ENCODE results near the gene TNFRSF14.

The TNFRSF14 gene

DNA sequence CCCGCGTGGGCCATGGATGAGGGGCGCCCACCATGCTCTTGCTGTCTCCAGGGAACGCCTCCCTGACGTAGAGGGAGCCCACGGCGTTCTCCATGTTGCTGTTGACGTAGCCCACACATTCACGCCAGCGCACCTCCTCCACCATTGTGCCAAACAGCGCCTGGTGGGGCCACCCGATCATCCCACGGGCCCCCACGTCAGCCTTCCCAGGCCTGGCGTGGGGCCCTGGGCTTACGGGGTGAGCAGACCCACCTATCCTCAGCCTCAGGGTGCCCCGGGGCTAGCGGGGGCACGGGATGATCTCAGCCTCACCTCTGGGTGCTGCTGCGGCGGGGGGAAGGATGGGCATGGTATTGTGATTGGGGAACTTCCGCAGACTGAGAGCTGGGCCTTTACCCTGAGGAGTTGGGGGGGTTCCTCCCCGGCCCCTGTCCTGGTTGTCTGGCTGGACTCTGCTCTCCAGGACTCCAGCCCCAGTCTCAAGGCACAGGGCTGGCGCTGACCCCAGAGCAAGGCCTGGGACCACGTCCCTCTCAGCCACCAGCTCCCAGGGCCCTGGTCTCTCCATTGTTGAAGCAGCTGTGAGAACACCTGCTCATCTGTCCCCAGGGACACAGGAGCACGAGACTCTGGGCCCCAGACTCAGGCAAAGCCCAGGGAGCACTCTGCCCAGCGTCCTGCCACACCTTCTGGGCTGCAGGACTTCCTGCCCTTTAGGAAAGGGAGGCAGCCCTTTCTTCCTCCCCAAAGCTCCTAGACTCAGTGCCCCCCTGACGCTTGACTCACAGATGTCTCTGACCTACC, 40.6 kb downstream of the TNFRSF14 start:
- Histone ChIP-seq H3K4me3 (ENCODE audit: low read length) (no peak overlapping the region), H3K36me3 (ENCODE audit: control insufficient read depth, low read length) (no peaks in the 10 kb centered on the region), H3F3A (ENCODE audit: control insufficient read depth, insufficient read depth) (no peaks in the 10 kb centered on the region), H3K4me2 (ENCODE audit: low read length) (no peak overlapping the region), H3K9me2 (replicated peaks; ENCODE audit: control insufficient read depth, low read length) (no peaks in the 10 kb centered on the region), H3K79me2 (ENCODE audit: control insufficient read depth, low read length) (no peaks in the 10 kb centered on the region), H3K4me1 (ENCODE audit: control insufficient read depth, low read length) (no peaks in the 10 kb centered on the region), H4K20me1 (ENCODE audit: control insufficient read depth, insufficient read depth, low read depth, low read length) (no peaks in the 10 kb centered on the region), H3K27ac (ENCODE audit: low read depth, low read length) (no peak overlapping the region), H3K27me3 (ENCODE audit: control insufficient read depth, low read length) (no peaks in the 10 kb centered on the region), H3K9me3 (ENCODE audit: control insufficient read depth, insufficient read depth, low read length) (no peaks in the 10 kb centered on the region)
- TF ChIP-seq EZH2phosphoT487 (IDR thresholded peaks at IDR 0.05; ENCODE audit: borderline replicate concordance, low read length): no peak
- TF ChIP-seq, protein P1, sequence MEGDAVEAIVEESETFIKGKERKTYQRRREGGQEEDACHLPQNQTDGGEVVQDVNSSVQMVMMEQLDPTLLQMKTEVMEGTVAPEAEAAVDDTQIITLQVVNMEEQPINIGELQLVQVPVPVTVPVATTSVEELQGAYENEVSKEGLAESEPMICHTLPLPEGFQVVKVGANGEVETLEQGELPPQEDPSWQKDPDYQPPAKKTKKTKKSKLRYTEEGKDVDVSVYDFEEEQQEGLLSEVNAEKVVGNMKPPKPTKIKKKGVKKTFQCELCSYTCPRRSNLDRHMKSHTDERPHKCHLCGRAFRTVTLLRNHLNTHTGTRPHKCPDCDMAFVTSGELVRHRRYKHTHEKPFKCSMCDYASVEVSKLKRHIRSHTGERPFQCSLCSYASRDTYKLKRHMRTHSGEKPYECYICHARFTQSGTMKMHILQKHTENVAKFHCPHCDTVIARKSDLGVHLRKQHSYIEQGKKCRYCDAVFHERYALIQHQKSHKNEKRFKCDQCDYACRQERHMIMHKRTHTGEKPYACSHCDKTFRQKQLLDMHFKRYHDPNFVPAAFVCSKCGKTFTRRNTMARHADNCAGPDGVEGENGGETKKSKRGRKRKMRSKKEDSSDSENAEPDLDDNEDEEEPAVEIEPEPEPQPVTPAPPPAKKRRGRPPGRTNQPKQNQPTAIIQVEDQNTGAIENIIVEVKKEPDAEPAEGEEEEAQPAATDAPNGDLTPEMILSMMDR (IDR thresholded peaks at IDR 0.05; ENCODE audit: low read depth, low read length, poor library complexity, severe bottlenecking): no peak

DNA sequence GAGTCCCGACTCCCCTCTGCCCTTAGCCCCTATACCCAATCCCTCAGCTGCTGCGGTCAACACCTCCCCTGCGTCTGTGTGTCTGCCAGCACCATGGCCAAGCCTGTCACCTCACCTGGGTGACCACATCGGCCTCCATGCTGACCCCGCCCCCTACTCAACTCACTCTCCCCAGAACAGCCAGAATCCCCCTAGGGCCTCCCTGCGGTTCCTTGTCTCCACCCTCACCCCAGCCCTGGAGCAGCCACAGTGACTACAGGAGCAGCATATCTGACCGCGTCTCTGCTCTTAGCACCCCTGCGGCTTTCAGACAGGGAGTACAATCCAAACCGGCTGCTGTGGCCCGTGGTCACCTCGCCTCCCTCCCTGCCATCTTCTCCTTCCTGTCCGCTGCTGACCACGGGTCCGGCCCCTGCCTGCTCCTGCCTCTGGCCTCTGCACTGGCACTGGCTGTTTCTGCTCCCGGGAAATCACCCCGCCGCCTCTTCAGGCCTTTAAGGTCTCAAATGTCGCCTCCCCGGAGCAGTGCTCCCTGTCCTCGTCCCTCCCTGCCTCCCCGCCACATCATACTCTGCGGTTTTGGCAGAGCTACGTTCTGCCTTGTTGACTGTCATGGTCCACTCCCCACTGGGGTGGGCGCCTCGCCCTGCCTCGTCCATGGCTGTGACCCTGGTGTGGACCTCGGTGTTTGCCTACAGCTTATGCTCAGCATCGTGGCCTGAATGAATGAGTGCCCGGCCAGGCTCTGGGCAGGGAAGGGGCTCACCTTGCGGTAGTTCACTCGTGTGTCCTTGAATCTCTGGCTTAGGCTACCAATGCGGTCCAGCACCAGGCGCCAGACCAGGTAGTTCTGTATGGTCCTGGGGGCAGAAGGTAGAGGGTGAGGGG, 41.5 kb downstream of the TNFRSF14 start:
- Histone ChIP-seq H3K4me3 (ENCODE audit: low read length) (no peak overlapping the region), H3K4me1 (ENCODE audit: control insufficient read depth, low read length) (no peaks in the 10 kb centered on the region), H3K36me3 (ENCODE audit: control insufficient read depth, low read length) (no peaks in the 10 kb centered on the region), H3K9me2 (replicated peaks; ENCODE audit: control insufficient read depth, low read length) (no peaks in the 10 kb centered on the region), H3F3A (ENCODE audit: control insufficient read depth, insufficient read depth) (no peaks in the 10 kb centered on the region), H3K9me3 (ENCODE audit: control insufficient read depth, insufficient read depth, low read length) (no peaks in the 10 kb centered on the region), H3K4me2 (ENCODE audit: low read length) (no peak overlapping the region), H4K20me1 (ENCODE audit: control insufficient read depth, insufficient read depth, low read depth, low read length) (no peaks in the 10 kb centered on the region), H3K27ac (ENCODE audit: low read depth, low read length) (no peak overlapping the region), H3K27me3 (ENCODE audit: control insufficient read depth, low read length) (no peaks in the 10 kb centered on the region), H3K79me2 (ENCODE audit: control insufficient read depth, low read length) (no peaks in the 10 kb centered on the region)
- no peak for TF ChIP-seq EZH2phosphoT487 (IDR thresholded peaks at IDR 0.05; ENCODE audit: borderline replicate concordance, low read length)
- TF ChIP-seq, protein P1 (IDR thresholded peaks at IDR 0.05; ENCODE audit: low read depth, low read length, poor library complexity, severe bottlenecking): no peak

DNA sequence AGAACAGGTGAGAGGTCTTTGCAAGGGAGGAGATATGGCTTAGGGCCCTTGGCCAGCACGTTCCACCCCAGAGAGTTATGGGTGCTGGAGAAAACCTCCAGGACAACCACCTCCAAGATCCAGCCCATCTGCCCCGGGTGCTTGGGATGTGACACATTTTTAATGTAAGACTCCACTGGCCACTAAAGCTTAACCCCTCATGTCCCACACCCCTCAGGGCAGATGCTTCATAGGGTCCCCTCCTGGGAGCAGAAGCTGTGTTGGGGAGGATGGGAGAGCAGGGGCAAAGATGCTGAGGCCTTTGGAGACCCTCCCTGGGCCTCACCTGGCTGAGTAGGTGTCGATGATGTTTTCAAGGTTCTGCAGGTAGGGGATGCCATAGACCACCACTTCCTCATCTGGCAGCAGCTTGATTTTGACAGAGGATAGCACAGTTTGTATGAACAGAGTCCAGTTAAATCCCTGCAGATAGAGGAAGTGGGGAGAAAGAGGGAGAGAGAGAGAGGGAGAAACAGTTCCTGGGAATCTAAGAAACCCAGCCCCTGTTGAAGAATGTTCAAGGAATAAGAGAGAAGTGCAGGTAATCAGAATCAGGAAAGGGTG, 42.3 kb downstream of the TNFRSF14 start:
- Histone ChIP-seq H3K4me1 (ENCODE audit: control insufficient read depth, low read length) (no peaks in the 10 kb centered on the region), H3K27me3 (ENCODE audit: control insufficient read depth, low read length) (no peaks in the 10 kb centered on the region), H3K79me2 (ENCODE audit: control insufficient read depth, low read length) (no peaks in the 10 kb centered on the region), H3K27ac (ENCODE audit: low read depth, low read length) (no peak overlapping the region), H3K9me2 (replicated peaks; ENCODE audit: control insufficient read depth, low read length) (no peaks in the 10 kb centered on the region), H4K20me1 (ENCODE audit: control insufficient read depth, insufficient read depth, low read depth, low read length) (no peaks in the 10 kb centered on the region), H3K4me2 (ENCODE audit: low read length) (no peak overlapping the region), H3F3A (ENCODE audit: control insufficient read depth, insufficient read depth) (no peaks in the 10 kb centered on the region), H3K36me3 (ENCODE audit: control insufficient read depth, low read length) (no peaks in the 10 kb centered on the region), H3K9me3 (ENCODE audit: control insufficient read depth, insufficient read depth, low read length) (no peaks in the 10 kb centered on the region), H3K4me3 (ENCODE audit: low read length) (no peak overlapping the region)
- TF ChIP-seq, protein P1 (IDR thresholded peaks at IDR 0.05; ENCODE audit: low read depth, low read length, poor library complexity, severe bottlenecking): no peak
- no peak for TF ChIP-seq EZH2phosphoT487 (IDR thresholded peaks at IDR 0.05; ENCODE audit: borderline replicate concordance, low read length)

Measured in DOHH2 (cell line).